Epithelial cell of esophagus (primary cell): ENCODE results near the gene C1QTNF6.
"Not testable (repeated sequence)": the region's sequence is repeated elsewhere in the genome, so short reads cannot be mapped to it uniquely, and the experiment has no call there.

Source experiments
- DNase-seq: peaks from one replicate; pipeline ENCODE4 v3.0.0; 2010; ENCODE audit warnings: low read depth
- H3K4me3 ChIP-seq: 2 replicates; pipeline ENCODE4 v1.5.1; 2011; ENCODE audit warnings: mild to moderate bottlenecking, low read length, control low read depth
- TF ChIP-seq, protein P1 (sequence below): IDR thresholded peaks from 2 replicates; pipeline ENCODE4 v1.5.1; 2011; ENCODE audit warnings: low read depth, mild to moderate bottlenecking, low read length, control low read depth, inconsistent platforms; ENCODE audit not compliant: insufficient read depth; ENCODE audit errors: missing control alignments

The C1QTNF6 gene

GRCh38 chr22:37204045-37204655 is 16.1 kb upstream of the C1QTNF6 start:
- TF ChIP-seq, protein P1, sequence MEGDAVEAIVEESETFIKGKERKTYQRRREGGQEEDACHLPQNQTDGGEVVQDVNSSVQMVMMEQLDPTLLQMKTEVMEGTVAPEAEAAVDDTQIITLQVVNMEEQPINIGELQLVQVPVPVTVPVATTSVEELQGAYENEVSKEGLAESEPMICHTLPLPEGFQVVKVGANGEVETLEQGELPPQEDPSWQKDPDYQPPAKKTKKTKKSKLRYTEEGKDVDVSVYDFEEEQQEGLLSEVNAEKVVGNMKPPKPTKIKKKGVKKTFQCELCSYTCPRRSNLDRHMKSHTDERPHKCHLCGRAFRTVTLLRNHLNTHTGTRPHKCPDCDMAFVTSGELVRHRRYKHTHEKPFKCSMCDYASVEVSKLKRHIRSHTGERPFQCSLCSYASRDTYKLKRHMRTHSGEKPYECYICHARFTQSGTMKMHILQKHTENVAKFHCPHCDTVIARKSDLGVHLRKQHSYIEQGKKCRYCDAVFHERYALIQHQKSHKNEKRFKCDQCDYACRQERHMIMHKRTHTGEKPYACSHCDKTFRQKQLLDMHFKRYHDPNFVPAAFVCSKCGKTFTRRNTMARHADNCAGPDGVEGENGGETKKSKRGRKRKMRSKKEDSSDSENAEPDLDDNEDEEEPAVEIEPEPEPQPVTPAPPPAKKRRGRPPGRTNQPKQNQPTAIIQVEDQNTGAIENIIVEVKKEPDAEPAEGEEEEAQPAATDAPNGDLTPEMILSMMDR: no peak
- no peak for DNase-seq
- H3K4me3 ChIP-seq: no peak overlapping the region

- DNase-seq: no peak
- no peak overlapping the region for H3K4me3 ChIP-seq
- TF ChIP-seq, protein P1: no peak
These were observed 15.5 kb upstream of the C1QTNF6 start for GRCh38 chr22:37203354-37204044.

DNA sequence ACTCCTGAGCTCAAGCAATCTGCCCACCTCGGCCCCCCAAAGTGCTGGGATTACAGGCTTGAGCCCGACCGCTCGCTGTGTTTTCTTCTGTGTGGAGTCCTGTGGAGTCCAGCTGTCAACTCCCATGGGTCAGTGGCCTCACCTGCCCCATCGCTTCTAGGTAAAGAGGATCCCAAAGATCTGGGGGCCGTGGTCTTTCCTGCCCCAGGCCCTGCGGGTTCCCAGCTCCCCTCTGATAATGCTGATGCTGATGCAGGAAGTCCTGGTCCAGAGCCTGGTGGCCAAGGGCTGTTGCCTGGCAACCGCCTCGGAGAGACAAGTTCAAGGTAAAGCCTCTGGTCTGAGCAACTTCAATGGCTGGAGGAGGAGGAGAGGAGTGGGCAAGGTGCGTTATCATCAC is 14.7 kb upstream of the C1QTNF6 start:
- TF ChIP-seq, protein P1: no peak
- no peak overlapping the region for H3K4me3 ChIP-seq
- no peak for DNase-seq

GRCh38 chr22:37202001-37202555 is 14.0 kb upstream of the C1QTNF6 start:
- no peak for DNase-seq
- H3K4me3 ChIP-seq: no peak overlapping the region
- TF ChIP-seq, protein P1: no peak

DNA sequence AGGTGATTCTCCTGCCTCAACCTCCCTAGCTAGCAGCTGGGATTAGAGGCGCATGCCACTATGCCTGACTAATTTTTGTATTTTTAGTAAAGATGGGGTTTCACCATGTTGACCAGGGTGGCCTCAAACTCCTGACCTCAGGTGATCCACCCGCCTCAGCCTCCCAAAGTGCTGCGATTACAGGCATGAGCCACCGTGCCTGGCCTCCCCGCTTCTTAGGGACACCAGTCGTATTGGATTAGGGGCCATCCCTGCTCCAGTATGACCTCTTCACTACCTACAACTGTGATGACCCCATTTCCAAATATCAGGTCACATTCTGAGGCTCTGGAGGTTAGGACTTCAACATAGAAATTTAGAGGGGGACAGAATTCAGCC is 13.4 kb upstream of the C1QTNF6 start:
- not testable (repeated sequence) for H3K4me3 ChIP-seq, DNase-seq

GRCh38 chr22:37199760-37200108 is 11.7 kb upstream of the C1QTNF6 start:
- TF ChIP-seq, protein P1: no peak
- peak overlapping the region; percentile 84 for H3K4me3 ChIP-seq
- no peak for DNase-seq

- DNase-seq: peak; percentile 97
- TF ChIP-seq, protein P1: peak; percentile 65
- H3K4me3 ChIP-seq: peak overlapping the region; percentile 84
These were observed 11.2 kb upstream of the C1QTNF6 start for GRCh38 chr22:37199103-37199759.
